AG04449 (cell line): Measurements from ENCODE around the gene HOXA4.

Source experiments
- CTCF ChIA-PET: fragments of 350-600 bp; formaldehyde crosslinking; extraction: SDS; loops from one replicate; lab custom pipeline; 2021; ENCODE audit warnings: antibody characterized with exemption; lab: Yijun Ruan, JAX
- POLR2A ChIA-PET: fragments of 400-600, 350-600 bp; formaldehyde crosslinking; extraction: SDS; loops from one replicate; lab custom pipeline; 2020; ENCODE audit warnings: antibody characterized with exemption, inconsistent platforms; lab: Yijun Ruan, JAX
- DNase-seq: peaks from one replicate; pipeline ENCODE4 v3.0.0-alpha.2; 2010; ENCODE audit warnings: low read depth, low spot score
- H3K4me3 ChIP-seq: 2 replicates; pipeline ENCODE4 v1.5.1; 2011; ENCODE audit warnings: low read depth, mild to moderate bottlenecking, control low read depth, low read length
- TF ChIP-seq, protein P1 (sequence below): IDR thresholded peaks from one replicate; pipeline ENCODE4 v1.5.1; 2011; ENCODE audit warnings: mild to moderate bottlenecking, moderate library complexity, low read length, control low read depth, inconsistent platforms; ENCODE audit not compliant: insufficient read depth; ENCODE audit errors: missing control alignments

The HOXA4 gene

DNA sequence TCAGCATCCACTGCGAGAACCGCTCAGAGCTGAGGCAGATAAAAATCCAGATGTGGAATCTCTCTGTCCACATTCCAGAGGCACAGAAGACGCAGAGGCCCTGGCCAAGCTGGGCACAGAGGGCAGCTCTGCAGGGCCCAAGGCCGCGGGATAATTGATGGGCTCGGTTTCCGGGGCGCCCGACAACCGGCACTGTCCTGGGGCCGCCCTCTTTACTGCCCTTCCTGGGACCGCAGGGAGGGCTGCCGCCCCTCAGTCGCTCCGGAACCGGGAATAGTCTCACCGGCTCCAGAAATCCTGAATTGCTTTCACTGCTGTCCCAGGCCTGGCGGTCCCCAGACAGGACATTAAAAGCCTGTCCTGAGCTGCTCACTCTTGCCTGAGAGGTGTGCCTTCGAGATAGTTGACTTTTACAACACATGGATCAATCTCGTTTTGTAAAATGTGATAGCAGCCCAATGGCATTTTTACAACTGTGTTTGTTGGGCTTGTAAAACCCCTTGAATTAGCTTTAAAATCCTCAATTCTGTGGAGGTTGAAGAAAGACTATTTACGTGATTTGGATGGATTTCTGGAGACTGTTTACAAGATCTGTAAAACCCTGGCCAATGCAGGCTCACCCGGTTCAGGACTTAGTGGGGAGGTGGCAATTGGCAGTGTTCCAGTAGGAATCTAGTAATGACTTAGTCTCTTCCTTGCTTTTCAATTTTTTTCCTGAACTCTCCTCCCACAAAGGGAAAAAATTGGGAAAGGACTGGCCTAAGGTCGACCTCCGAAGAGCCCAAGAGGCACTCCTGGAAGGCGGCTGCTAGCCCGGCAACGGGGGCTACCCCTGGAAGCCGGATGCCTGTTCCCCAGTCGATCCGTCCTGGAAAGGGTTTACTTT is 18.4 kb upstream of the HOXA4 start:
- no peak overlapping the region for H3K4me3 ChIP-seq
- ChIA-PET POLR2A (no interaction called here), CTCF (interaction anchor here (0.6 to 4.7 kb wide), 16 partner anchors 8 to 1256 kb away, joined by 3 to 52 read pairs (median 4); partner anchors contain the start of genes HOXA4 and HOXA7)
- no peak for DNase-seq
- TF ChIP-seq, protein P1, sequence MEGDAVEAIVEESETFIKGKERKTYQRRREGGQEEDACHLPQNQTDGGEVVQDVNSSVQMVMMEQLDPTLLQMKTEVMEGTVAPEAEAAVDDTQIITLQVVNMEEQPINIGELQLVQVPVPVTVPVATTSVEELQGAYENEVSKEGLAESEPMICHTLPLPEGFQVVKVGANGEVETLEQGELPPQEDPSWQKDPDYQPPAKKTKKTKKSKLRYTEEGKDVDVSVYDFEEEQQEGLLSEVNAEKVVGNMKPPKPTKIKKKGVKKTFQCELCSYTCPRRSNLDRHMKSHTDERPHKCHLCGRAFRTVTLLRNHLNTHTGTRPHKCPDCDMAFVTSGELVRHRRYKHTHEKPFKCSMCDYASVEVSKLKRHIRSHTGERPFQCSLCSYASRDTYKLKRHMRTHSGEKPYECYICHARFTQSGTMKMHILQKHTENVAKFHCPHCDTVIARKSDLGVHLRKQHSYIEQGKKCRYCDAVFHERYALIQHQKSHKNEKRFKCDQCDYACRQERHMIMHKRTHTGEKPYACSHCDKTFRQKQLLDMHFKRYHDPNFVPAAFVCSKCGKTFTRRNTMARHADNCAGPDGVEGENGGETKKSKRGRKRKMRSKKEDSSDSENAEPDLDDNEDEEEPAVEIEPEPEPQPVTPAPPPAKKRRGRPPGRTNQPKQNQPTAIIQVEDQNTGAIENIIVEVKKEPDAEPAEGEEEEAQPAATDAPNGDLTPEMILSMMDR, result no peak

DNA sequence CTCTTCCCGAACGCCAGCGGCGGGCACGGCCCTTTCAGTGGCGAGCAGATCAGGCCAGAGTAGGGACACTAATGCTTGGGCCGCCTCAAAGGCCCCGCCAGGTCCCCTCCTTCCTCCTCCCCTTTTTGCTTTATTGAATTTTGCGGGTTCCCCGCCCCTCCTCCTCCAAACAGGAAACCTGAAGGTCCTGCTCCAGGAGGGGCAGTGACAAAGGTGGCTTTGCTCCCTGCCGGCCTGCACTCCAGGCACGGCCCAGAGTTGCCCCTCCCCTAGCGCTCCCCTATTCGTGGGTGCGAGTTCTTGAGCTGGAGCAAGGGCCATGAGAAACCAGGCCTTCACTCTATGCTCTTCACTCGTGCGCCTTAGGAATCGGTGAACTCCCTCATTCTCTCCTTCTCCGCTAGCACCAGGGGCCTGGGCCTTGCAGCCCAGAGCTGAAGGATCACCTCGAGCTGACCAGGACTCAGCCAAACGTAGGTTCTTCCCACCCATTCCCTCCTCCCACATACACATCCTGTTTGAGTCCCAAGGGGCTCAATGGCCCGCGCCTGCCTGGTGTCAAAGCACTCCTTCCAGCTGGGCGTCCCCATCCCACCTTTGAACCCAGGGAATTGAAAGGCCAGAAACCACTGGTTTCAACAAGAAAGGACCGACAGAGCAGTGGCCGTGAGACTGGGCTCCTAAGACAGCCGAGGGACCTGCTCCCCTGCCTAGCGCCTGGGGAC is 17.6 kb upstream of the HOXA4 start:
- H3K4me3 ChIP-seq, result peak overlapping the region; percentile 33
- no peak for DNase-seq
- ChIA-PET POLR2A (no interaction called here), CTCF (interaction anchor here (1.0 to 4.7 kb wide), 8 partner anchors 10 to 1255 kb away, joined by 3 to 52 read pairs (median 10); partner anchors contain the start of genes HOXA4 and HOXA7)
- TF ChIP-seq, protein P1, result no peak

DNA sequence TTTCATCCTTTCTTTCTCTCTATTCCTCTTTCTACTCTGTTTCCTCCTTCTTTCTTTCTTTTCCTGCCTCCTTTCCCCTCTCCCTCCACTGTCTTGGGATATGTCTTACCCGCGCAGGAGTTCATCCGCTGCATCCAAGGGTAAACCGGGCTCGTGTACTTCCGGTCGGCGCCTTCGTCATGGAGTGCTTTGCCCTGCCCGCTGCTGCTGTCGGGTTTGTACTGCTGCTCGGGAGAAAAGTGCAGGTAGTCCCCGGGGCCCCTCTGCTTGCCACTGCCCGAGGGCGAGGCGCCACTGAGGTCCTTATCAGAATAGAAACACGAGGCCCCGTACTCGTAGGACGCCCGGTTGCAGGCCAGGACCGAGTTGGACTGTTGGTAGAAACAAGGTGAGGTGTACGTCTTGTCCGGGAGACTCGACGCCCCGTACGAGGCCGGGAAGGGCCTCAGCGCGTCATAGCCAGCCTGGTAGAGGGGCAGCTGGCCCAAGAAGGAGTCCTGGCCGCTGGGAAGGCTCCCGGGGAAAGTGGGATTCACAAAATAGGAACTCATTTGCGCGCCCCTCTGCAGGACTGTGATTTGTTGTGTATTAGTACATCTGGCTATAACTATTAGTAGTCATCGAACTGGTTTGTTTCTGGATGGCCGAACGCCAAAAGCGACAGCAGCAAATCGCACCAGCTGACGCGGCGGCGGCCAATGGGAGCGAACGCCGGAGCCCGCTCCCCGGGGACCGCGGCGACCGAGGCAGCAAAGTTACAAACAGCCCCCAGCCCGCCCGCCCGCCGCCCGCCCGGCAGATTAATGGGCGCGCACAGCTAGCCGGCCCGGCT is 16.9 kb upstream of the HOXA4 start, which contains the start of gene HOXA6:
HOXA6 (minus strand) TSS at position 576 of the 832 bp plus-strand sequence; CDS start at position 551, 25 bp downstream.
- ChIA-PET CTCF (interaction anchor here (1.2 to 4.7 kb wide), 5 partner anchors 11 to 294 kb away, joined by 3 to 34 read pairs (median 22); partner anchors contain the start of gene HOXA7), POLR2A (no interaction called here)
- no peak for DNase-seq
- TF ChIP-seq, protein P1, result no peak
- H3K4me3 ChIP-seq, result peak within 1 kb of the TSS; percentile 33

DNA sequence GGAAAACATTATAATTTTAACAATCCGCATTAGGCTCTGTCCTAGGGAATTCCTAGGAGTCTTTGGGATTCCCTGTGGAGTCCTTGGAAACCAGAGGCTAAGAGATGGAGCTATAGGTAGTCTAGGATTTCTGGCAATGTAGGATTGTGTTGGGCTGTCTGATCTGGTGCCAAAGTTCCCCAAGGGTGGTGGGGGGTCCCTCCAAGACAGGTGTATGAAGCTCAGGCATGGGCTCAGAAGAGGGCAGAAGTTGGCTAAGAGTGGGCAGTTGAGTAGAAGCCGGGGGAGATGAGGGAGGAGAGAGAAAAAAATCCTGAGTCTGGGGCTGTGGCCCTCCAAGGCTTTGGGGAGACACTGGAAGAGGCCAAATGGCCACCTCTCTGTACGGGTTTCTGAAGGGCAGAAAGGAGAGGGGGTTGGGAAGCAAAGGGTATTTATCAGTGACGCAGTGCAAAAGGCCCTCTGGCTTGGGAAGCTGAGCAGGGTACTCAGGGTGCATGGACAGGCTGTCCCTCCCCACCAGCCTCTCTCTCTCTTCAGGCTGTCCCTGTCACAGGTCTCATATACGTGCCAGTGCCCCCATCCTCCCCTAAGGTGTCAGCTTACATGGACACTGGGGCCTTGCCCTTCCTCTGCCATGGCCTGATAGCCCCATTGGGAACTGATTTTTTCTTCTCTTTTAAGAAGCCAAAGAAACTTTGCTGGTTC is 16.1 kb upstream of the HOXA4 start:
- H3K4me3 ChIP-seq, result no peak overlapping the region

DNA sequence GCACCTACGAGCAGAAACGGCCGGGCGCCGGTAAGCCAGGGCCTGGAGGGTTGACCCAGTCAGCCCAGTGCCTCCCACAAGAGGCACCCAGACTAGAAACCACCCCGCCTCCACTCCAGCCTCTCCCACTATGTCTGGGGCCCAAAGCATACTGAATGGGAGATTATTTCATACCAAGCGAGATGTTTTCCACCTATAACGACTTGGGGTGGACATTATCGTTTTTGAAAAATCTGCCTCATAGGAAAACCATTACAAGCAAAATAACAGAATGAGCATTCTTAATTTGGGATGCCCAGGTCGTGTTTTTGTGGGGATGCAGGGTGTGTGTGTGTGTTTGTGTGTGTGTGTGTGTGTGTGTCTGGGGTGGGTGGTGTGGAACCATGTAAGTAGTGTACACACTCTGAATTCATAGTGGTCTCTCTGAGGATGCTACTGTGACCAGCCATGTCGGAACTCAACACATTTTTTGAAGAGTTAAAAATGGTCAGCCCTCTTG is 15.4 kb upstream of the HOXA4 start:
- ChIA-PET POLR2A (no interaction called here), CTCF (interaction anchor here (1.1 to 6.5 kb wide), 6 partner anchors 16 to 464 kb away, joined by 3 to 71 read pairs (median 8); no protein-coding TSS in a partner anchor)
- DNase-seq, result no peak

More for the DNA sequence above, 16.1 kb upstream of the HOXA4 start:
- CTCF ChIA-PET, result interaction anchor here (1.2 to 4.7 kb wide), 2 partner anchors 15 to 19 kb away, joined by 3 to 26 read pairs; no protein-coding TSS in a partner anchor
- no peak for DNase-seq
- TF ChIP-seq, protein P1, result no peak
- POLR2A ChIA-PET, result no interaction called here

More for the DNA sequence above, 15.4 kb upstream of the HOXA4 start:
- TF ChIP-seq, protein P1, result no peak
- no peak overlapping the region for H3K4me3 ChIP-seq
